Fibroblast of skin of scalp (primary cell): ENCODE measurements around the gene RER1.
A peak's percentile ranks its signal among the peaks of the same experiment; 100 is the strongest.

Experiments used
- DNase-seq: peaks from one replicate; pipeline ENCODE4 v3.0.0-alpha.2; 2013

The RER1 gene

DNA sequence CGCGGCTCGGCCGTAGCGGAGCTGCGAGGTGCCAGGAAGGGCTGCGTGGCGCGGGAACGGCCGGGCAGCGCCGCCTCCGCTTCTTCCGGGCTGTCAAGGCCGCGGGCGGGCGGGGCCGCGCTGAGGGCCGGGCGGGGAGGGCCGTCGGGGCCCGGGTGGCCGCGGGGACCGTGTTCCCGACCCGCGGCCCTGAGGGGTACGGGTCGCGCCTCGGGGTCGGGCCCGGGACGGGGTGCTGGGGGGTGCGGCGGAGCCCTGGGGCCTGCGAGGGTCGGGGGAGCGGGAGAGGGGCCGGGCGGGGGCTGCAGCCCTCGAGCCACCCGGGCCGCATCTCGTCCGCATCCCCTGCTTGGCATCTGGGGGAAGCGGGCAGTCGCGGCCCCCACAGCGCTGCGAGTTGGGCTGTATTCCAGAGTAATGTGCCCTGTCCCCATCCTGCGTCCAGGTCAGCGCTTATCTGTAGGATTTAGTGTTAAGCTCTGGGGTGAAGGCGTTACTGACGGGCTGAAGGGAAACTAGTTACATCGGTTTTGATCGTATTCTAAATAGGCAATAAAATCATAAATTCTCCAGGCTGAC, 379 bp downstream of the RER1 start:
- no peak for DNase-seq

DNA sequence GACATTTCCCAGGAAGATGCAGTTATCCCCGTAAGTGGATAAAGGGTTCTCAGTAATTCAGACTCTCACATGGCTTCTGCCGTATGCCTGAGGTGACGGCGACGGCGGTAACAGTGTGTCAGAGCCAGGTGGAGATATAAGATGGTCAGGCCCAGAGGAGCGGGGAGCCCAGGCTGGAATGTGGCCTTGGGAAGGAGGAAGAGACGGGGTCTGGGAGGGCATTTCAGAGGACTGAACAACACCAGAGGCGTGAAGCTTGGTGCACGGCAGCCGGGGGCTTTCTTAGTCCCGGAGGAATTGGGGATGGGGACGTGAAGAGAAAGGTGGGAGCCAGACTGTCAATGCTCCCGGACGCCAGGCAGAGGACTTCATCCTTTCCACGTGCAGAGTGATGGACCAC, 1.0 kb downstream of the RER1 start:
- no peak for DNase-seq

GRCh38 chr1:2393471-2393877, 1.8 kb downstream of the RER1 start:
- no peak for DNase-seq

DNA sequence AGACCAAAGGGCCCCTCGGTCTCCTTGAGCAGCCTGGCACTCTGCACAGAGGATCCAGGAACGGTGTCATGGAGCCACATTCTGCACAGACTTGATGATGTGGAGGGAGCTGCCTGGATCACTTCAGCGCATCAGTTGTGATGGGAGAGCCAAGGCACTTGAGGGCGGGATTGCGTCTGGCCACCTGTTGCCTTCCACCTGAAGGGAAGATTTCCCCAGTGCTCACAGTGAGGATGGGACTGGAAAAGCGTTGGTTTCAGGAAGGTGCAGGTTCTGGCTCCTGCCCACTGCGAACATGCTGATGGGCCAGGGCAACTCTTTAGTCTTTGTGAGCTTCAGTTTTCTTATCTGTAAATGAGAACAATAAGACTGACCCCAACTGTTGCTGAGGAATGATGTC, 2.6 kb downstream of the RER1 start:
- DNase-seq = no peak

DNA sequence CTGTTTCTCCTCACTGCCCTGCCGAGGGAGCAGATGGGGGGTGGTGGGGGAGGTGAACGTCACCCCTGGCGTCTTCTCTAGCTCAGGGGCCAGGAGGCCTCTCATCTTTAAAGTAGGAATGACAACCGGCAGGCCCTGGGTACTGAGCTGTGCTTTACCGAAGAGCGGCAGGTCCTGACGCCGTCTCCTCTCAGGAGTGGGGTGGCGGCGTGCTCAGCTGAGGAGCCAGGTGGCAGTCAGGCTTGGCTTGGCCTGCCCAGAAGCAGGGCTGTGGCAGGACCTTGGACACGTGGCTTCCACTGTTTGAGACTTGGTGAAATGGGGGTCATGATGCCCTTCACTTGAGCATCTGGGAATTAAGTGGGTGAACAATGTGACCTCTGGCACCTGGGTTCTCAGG, 3.1 kb downstream of the RER1 start:
- no peak for DNase-seq

GRCh38 chr1:2395245-2395644, 3.6 kb downstream of the RER1 start:
- DNase-seq = no peak

- no peak for DNase-seq
Measured at GRCh38 chr1:2396059-2396458, 4.4 kb downstream of the RER1 start.

GRCh38 chr1:2396476-2396875, 4.8 kb downstream of the RER1 start:
- no peak for DNase-seq

GRCh38 chr1:2397007-2397679, 5.5 kb downstream of the RER1 start:
- no peak for DNase-seq

- no peak for DNase-seq
Measured at GRCh38 chr1:2398871-2399270, 7.2 kb downstream of the RER1 start.

DNA sequence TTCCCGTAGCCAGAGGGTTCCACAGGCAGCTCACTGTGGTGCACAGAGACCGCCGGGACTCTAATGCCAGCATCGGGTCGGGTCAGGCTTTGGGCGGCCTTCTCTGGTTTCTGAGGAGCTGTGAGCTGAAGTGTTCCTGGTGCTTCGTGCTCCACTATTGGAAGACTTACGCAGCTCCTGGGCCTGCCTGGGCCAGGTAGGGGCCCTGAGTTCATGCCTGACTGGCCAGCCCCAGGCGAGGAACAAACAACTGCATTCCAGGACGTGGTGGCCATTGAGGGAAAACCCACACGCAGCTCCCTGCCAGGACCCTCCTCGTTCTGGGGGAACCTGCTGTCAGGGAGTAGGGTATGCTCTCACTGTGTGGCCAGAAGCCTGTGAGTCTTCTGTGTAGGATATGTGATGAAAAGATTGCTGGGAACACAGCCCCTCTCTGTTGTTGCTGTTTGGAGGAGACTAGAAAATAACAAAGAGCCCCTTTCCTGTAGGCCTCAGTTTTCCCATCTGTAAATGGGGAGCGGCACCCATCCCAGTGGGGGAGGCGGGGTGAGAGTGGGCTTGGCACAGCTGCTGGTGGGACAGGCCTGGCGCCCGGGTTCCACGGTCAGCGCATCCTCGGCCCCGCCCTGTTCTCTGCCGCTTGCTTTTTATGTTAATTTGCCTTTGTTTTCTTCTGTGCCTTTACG, 8.4 kb downstream of the RER1 start:
- DNase-seq = no peak

- DNase-seq = no peak
Measured at GRCh38 chr1:2400576-2400909, 8.9 kb downstream of the RER1 start.

DNA sequence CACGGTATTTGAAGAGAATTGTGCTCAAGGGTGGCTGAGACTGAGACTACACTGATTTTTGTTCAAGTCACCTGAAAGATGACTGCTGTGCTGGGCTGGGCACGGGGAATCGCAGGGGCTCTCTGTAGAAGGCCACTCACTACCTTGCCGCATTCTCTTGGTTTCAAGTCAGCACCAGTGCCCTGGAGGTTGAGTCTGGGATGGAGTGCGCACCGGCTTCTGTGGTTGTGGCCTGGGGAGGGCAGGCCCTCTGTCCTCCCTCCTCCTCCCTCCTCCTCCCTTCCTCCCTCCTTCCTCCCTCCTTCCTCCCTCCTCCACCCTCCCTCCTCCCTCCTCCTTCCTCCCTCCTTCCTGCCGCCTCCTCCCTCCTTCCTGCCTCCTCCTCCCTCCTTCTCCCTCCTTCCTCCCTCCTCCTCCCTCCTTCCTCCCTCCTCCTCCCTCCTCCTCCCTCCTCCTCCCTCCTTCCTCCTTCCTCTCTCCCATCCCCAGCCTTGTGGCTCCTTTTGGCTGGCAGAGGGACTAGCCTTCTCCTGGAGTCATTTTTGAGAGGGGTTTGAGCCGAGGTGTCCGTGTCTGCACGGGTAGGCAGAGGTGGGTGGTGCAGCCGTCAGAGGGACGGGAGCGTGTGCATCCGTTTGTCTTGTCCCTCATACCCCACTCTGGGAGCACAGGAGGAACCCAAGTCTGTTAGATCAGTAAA, 9.5 kb downstream of the RER1 start:
- DNase-seq = no peak

GRCh38 chr1:2402420-2402819, 10.8 kb downstream of the RER1 start:
- no peak for DNase-seq

DNA sequence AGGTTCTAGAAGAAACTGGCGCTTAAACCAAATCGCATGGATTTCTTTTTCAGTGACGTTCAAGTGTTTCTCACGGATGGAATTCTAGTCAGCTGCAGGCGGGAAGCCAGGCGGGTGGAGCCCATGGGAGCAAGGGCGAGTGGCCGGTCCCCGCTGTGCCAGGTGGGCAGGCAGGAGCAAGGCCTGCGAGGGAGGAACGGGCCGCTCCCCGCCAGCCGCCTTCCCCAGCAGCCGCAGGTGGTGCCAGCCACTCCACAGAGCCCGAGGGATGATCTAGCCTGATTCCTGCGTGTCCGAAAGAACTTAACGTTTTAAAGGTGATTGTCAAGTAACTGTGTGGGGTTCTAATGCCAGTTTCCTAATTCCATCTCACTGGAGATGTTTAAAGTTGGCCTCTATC, 11.6 kb downstream of the RER1 start:
- DNase-seq = no peak

GRCh38 chr1:2404142-2404889, 12.7 kb downstream of the RER1 start:
- DNase-seq = no peak

GRCh38 chr1:2404890-2405511, 13.4 kb downstream of the RER1 start:
- peak; percentile 27 for DNase-seq

- DNase-seq = peak; percentile 46
Measured at GRCh38 chr1:2405588-2406295, 14.1 kb downstream of the RER1 start.

DNA sequence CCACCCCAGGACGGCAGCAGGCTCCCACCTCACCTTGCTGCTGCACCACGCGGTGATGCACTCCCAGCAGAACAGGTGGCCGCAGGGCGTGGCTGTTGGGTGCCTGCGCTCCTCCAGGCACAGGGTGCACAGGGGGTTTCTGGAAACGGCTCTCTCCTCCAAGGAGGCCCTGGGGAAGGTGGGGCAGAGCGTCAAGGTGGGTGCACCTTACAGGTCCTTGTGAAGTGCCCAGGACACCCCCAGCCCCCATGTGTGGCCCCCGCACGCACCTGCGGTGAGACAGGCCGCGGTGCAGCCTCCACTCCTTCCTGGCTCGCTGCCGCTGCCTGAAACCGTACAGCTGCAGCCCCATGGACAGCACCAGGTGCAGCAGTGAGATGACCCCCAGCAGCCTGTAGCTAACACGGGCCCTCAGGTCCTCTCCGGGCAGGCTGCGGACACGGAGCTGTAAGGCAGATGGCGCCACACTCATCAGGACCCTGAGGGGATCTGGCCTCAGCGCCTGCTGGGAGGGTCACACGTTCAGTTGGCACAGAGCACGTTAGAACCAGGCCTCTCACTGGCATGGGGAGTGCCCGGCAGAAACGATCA, 14.9 kb downstream of the RER1 start:
- DNase-seq = no peak

- no peak for DNase-seq
Measured at GRCh38 chr1:2407166-2407990, 15.7 kb downstream of the RER1 start.

DNA sequence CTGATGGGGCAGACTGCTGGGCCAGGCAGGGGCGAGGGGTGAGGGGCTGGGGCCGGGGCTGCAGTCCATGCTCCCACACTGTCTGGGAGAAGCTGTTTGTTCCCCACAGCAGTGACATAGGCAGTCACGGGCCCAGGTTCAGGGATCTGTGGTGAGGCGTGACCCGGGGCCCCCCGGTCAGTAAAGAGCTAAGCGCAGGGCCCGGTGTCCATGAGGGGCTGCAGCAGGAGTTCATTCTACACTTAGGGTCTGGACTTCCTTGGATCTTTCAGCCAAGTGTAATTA, 16.3 kb downstream of the RER1 start:
- no peak for DNase-seq
